Activated T-helper 1 cell treated with anti-CD3 and anti-CD28 coated beads, Interleukin-2, amount 50 U/mL, for 16 hours (primary cell): ENCODE measurements around the gene KRT36.

Source experiments
- DNase-seq, 2 donors: peaks; one replicate each; pipeline ENCODE4 v3.0.0-alpha.2; 2020; ENCODE audit warnings: low read depth in 1 of 2, low spot score in 1 of 2

Gene KRT36

DNA sequence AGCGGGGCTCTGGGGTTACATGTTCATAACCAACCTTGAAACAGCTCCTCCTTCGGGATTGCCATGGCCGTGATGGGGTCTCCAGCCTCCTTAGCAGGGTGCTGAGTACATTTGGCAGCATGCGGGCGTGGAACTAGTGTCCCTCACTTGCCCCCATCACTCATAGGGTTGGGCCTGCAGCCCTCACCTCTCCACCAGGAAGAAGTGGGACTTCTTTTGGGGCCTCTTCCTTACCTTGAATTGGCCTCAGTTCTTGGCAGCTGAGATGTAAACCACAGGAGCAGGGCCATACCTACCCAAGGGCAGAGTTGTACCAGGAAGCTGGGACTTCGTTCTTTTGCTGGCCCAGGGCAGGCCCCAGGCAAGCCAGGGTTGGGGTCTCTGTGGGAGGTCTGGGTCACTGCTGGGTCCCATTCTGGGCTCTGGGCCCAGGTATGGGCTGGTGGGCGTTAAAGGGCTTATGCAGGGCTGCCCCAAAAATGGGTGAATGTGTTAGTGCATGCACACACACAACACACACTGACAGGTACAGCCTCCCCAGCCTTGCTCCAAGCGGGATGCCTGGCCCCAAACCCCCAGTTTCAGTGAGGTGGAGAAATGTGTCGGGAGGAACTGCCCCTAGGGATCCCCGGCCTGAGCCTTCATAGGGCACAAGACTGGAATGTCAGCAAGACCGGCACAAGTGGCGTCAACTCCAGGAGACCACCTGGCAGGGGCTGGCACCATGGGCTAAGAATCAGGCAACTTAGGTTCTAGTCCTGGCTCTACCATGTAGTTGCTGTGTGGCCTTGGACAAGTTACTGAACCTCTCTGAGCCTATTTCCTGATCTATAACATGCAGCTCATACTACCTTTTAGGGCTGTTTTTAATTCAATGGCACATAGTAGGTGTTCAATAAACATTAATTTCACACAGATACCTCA is 32.9 kb upstream of the KRT36 start:
- DNase-seq: no peak

GRCh38 chr17:41521574-41522261 is 32.0 kb upstream of the KRT36 start:
- DNase-seq: no peak

DNA sequence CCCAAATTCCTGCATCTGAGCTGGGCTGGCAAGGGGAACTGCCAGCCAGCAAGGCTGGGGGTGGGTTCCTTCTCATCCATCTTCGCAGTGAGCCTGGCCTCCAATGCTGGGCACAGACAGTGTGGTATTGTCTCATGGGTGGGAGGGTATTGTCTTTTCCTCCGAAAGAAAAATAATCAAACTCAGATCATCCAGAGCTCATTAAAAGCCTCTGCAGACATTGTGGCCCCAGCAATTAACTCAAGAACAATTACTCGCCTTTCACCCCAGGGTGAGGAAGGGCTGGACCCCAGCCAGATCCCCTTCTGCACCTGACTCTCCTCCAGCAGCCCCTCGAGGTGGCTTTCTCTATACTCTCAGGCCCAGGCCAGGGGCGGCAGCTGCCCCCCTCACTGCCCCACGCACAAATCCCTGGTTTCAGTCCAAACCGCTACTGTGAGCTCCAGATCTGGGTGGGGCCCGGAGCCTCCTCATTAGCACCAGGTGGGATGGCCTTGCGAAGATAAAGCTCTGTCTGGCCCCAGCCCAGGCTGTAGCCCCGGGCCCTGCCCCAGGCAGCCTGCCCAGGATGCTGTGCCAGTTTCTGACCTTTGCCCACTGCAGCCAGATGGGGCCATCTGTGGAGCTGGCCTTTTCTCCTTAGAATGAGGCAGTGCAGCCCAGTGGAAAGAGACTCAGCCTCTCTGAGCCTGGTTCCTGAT is 31.3 kb upstream of the KRT36 start:
- no peak for DNase-seq

GRCh38 chr17:41519501-41520224 is 30.0 kb upstream of the KRT36 start:
- DNase-seq: no peak

DNA sequence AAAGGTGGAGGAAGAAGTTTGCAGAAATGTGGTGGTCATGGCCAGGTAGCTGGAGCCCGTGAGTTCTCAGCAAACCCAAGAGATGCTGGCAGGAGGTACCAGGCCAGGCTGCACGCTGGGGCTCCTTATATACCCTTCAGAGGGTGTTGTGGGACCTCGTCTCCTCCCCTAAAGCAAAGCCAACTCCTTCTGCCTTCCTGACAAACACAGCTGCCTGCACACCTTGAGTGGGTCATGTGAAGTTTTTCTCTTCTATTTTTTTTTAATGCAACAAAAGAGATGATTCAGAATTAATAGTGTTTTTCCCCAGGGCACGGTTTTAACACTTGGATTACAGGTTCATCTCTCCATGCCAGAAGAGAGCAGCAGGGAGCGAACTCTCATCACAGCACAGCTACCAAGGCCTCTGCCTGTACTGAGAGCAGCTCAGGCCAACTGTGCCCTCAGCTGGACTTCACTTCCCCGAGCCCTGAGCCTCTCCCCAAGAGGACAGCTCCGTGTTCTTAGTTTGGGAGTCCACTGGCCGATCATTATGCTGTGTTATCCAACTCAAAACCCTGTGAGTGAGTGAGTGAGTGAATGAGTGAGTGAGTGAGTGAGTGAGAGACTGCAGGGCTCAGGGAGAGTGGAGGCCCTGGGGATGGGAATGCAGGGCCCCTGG is 29.2 kb upstream of the KRT36 start, which contains the start of gene KRT15:
Gene KRT15 (minus strand): TSS at position 102 of the 661 bp plus-strand sequence. CDS start 63 bp downstream, at position 39.
- no peak for DNase-seq

- no peak for DNase-seq
Observed at GRCh38 chr17:41518031-41518430, 28.3 kb upstream of the KRT36 start.

DNA sequence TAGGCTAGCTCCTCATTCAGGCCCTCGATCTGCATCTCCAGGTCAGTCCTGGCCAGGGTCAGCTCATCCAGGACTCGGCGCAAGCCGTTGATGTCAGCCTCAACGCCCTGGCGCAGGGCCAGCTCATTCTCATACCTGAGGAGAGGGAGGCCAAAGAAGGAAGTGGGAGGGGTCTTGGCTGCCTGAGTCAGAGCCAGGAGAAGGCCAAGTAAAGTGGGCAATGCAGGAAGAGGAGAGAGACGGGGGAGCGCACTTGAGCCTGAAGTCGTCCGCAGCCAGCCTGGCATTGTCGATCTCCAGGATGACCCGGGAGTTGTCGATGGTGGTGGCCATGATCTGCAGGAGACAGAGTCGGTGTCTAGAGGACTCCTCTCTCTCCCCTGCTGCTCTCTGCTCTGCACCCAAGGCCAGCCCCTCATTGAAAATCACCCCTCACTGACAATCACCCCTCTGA is 27.1 kb upstream of the KRT36 start:
- DNase-seq: no peak

DNA sequence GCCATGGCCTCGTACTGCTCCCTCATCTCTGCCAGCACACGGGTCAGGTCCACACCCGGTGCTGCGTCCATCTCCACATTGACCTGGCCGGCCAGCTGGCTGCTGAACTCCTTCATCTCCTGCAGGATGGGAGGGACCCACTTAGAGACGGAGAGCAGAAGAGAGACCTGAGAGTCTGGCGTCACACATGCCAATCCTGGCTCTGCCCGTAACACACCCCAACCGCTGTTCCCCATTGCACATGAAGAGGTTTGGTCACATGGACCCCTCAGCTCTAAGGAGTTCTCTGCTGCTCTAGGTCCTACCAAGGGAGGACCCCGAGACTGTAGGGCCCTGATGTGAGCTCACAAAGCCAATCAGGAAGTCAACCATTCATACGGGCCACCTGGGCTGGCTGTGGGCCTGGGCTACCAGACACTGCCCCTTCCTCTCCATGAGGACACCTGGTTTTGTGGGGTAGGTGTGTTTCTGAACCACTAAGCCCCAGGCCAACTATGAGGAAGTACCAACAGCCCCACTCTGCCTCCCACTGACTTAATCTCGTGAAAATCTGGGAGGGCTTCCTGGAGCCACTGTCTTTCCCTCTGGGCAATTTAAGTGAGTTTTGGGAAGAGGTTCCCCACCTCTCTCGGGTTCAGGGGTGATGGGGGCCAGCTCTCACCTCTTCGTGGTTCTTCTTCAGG is 26.6 kb upstream of the KRT36 start:
- no peak for DNase-seq

DNA sequence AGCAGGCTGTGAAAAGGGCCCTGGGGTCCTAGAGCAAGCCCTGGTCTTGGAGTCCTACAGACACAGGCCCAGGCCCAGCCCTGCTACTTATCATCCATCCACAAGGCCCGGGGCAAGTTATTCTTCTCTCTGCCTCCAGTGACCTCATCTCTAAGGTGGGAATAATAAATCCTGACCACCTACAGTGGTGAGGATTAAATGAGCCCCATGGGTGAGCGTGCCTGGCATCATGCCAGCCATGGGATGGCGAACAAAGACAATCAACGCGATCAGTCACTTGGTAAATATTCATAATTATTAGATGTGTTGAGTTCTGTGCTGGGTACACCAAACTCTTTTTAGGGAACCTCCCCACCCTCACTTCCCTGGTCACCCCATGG is 23.4 kb upstream of the KRT36 start:
- DNase-seq: no peak

DNA sequence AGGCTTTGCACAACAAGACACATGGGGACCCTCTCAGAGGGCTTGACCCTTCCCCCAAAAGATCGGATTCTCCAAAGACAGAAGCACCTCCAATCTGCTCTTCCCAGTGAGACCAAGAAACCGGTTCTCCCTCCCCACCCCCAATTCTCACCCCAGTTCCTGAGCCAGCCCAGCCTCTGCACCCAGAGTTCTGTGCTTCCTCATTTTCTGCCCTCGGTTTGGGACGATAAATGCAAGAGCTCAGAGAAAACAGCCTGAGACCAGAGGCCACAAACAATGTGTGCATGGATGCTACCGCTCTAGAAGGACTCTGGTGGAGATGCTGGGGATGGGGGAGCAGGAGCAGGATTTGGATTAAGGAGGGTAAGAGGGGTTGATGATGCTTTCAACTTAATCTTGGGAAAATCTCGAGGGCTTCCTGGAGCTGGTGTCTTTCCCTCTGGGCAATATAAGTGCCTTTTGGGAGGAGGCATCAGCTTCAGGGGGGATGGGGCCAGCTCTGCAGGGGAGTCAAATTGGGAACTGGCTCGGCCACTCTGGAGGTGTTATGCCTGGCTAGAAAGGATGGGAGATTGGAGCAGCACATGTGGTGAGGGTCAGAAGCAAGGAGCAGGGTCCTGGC is 22.9 kb upstream of the KRT36 start:
- DNase-seq: no peak

- no peak for DNase-seq
Observed at GRCh38 chr17:41511716-41512115, 22.0 kb upstream of the KRT36 start.

DNA sequence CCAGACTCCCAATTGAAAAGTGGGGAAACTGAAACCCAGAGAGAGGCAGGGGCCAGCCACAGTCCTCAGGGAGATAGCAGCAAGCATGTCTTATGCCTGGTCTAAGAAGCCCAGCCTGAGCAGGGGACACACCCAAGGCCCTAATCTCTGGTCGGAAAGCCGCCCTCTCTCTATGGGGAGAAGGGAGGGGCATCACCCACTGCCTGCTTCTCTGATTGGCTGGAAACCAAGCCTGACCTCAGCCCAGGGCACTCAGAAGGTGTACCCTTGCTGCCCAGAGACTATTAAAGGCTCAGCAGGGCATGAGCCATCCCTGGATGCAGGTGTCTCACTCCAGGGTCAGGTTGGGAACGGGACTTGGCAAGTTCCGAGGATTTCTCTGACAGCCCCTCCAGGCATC is 21.4 kb upstream of the KRT36 start:
- no peak for DNase-seq

- no peak for DNase-seq
Observed at GRCh38 chr17:41510251-41511065, 20.7 kb upstream of the KRT36 start.

GRCh38 chr17:41507315-41507880 is 17.7 kb upstream of the KRT36 start:
- DNase-seq: no peak

GRCh38 chr17:41505809-41506767 is 16.4 kb upstream of the KRT36 start:
- no peak for DNase-seq

DNA sequence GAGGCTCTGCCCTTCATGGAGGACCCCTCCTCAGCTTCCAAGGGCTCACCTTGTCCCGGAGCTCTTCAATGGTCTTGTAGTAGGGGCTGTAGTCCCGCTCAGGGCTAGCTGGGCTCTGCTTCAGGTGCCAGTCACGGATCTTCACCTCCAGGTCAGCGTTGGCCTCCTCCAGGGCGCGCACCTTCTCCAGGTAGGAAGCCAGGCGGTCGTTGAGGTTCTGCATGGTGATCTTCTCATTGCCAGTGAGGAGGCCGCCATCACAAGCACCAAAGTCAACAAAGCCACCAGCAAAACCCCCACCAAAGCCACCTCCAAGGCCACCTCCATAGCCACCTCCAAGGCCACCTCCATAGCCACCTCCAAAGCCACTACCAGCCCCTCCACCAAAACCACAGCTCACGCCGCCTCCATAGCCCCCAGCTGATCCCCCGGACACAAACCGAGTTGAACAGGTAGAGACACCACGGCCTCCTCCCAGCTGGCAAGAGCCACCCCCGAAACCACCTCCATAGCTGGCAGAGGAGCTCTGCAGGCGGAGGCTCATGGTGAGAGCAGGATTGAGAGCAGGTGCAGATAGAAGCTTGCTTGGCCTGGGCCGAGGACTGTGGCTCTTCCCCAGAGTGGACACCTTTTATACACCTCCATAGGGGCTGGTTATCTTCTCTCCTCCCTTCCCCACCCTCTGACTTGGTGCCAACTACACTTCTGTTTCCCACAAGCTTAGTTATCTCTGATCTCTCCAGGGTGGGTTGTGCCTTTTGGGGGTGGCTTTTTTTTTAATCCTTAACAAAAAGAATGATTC is 15.5 kb upstream of the KRT36 start, which contains the start of gene KRT13:
Gene KRT13 (minus strand): TSS at position 606 of the 802 bp plus-strand sequence. CDS start 62 bp downstream, at position 544.
- no peak for DNase-seq
